Glutamatergic neuron (in vitro differentiated cells): ENCODE results near the gene CCDC78. TPM values are rescaled to one million over a fixed set of nuclear protein-coding genes. Genes with fewer than 3 reads are reported as not detected.

Experiments
- DNase-seq: peaks from one replicate; pipeline ENCODE4 v3.0.0; 2022
- H3K27ac Mint-ChIP-seq: one replicate; pipeline ENCODE4 v1.8.0; 2020; ENCODE audit warnings: mild to moderate bottlenecking, mixed read lengths, inconsistent platforms; ENCODE audit not compliant: unreplicated experiment
- H3K27me3 Mint-ChIP-seq: one replicate; pipeline ENCODE4 v1.8.0; 2020; ENCODE audit warnings: mild to moderate bottlenecking, moderate library complexity, mixed read lengths, inconsistent platforms; ENCODE audit not compliant: unreplicated experiment
- H3K36me3 Mint-ChIP-seq: one replicate; pipeline ENCODE4 v1.8.0; 2020; ENCODE audit warnings: mild to moderate bottlenecking, mixed read lengths, inconsistent platforms; ENCODE audit not compliant: unreplicated experiment
- H3K4me1 Mint-ChIP-seq: one replicate; pipeline ENCODE4 v1.8.0; 2020; ENCODE audit warnings: mild to moderate bottlenecking, low read depth, mixed read lengths, inconsistent platforms; ENCODE audit not compliant: unreplicated experiment
- H3K4me3 Mint-ChIP-seq: one replicate; pipeline ENCODE4 v1.8.0; 2020; ENCODE audit warnings: mild to moderate bottlenecking, mixed read lengths, inconsistent platforms; ENCODE audit not compliant: unreplicated experiment
- H3K9me3 Mint-ChIP-seq: one replicate; pipeline ENCODE4 v1.8.0; 2020; ENCODE audit warnings: mild to moderate bottlenecking, moderate library complexity, mixed read lengths, inconsistent platforms; ENCODE audit not compliant: unreplicated experiment
- CTCF ChIP-seq: fragments of 200-600 bp; sonication (generic); IDR thresholded peaks from one replicate; pipeline ENCODE4 v1.5.0; 2021; ENCODE audit not compliant: partially characterized antibody, unreplicated experiment
- total RNA-seq: library from RNA; stranded (reverse); fragmentation: NEBNext Ultra II Directional; extraction: Animal tissue kit (Norgen Biotek cat#: 25700); gene quantifications from one replicate; pipeline ENCODE4 v1.2.1, GENCODE V29; 2021; ENCODE audit not compliant: unreplicated experiment

CCDC78 gene
- total RNA-seq, 1 donor from 2014 or later: 18.9 TPM

GRCh38 chr16:729768-730665 is 3.8 kb upstream of the CCDC78 start:
- no peak overlapping the region for H3K4me3 Mint-ChIP-seq
- H3K4me1 Mint-ChIP-seq: no peaks in the 10 kb centered on the region
- no peak for DNase-seq
- no peak for TF ChIP-seq CTCF
- no peaks in the 10 kb centered on the region for H3K36me3 Mint-ChIP-seq
- H3K27ac Mint-ChIP-seq: no peak overlapping the region
- peaks cover 9% of the 10 kb centered on the region for H3K27me3 Mint-ChIP-seq
- H3K9me3 Mint-ChIP-seq: no peaks in the 10 kb centered on the region

GRCh38 chr16:728890-729744 is 2.9 kb upstream of the CCDC78 start:
- Mint-ChIP-seq H3K27ac (no peak overlapping the region), H3K4me3 (no peak overlapping the region)
- DNase-seq: no peak

GRCh38 chr16:728131-728889 is 2.1 kb upstream of the CCDC78 start:
- no peaks in the 10 kb centered on the region for H3K36me3 Mint-ChIP-seq
- no peak overlapping the region for H3K27ac Mint-ChIP-seq
- no peaks in the 10 kb centered on the region for H3K4me1 Mint-ChIP-seq
- H3K9me3 Mint-ChIP-seq: no peaks in the 10 kb centered on the region
- peak overlapping the region; percentile 59 for H3K4me3 Mint-ChIP-seq
- peak; percentile 79 for DNase-seq
- TF ChIP-seq CTCF: no peak
- H3K27me3 Mint-ChIP-seq: peaks cover 6% of the 10 kb centered on the region

More at GRCh38 chr16:728890-729744, 2.9 kb upstream of the CCDC78 start:
- Mint-ChIP-seq H3K4me1 (no peaks in the 10 kb centered on the region), H3K36me3 (no peaks in the 10 kb centered on the region), H3K9me3 (no peaks in the 10 kb centered on the region), H3K27me3 (peaks cover 6% of the 10 kb centered on the region)
- TF ChIP-seq CTCF: no peak

GRCh38 chr16:727291-727977 is 1.2 kb upstream of the CCDC78 start:
- no peak for DNase-seq
- H3K36me3 Mint-ChIP-seq: no peaks in the 10 kb centered on the region

More at GRCh38 chr16:727291-727977, 1.2 kb upstream of the CCDC78 start:
- Mint-ChIP-seq H3K9me3 (no peaks in the 10 kb centered on the region), H3K27me3 (peaks cover 6% of the 10 kb centered on the region), H3K4me3 (peak overlapping the region; percentile 52), H3K27ac (no peak overlapping the region), H3K4me1 (no peaks in the 10 kb centered on the region)
- no peak for TF ChIP-seq CTCF
